HG02981 (cell line): ENCODE measurements around the gene ETHE1.

Source experiments
- ATAC-seq: cut with Tn5 transposase; IDR thresholded peaks from one replicate; pipeline ENCODE4 v1.9.1; 2021; ENCODE audit warnings: mild to moderate bottlenecking, moderate library complexity; ENCODE audit not compliant: unreplicated experiment

Gene ETHE1

GRCh38 chr19:43467276-43467675 lies 59.7 kb downstream of the ETHE1 start:
- no peak for ATAC-seq

- ATAC-seq = no peak
Measured at GRCh38 chr19:43466793-43467192, 60.2 kb downstream of the ETHE1 start.

GRCh38 chr19:43465468-43466120 lies 61.4 kb downstream of the ETHE1 start, which contains the start of gene LYPD3:
TSS of gene LYPD3 (minus strand) at chr19:43465608. CDS start at chr19:43465571, 37 bp downstream.
- no peak for ATAC-seq

- ATAC-seq = peak; percentile 33
Measured at GRCh38 chr19:43464134-43464775, 62.7 kb downstream of the ETHE1 start.

- ATAC-seq = peak; percentile 87
Measured at GRCh38 chr19:43463381-43464133, 63.4 kb downstream of the ETHE1 start.

GRCh38 chr19:43462785-43463380 lies 64.1 kb downstream of the ETHE1 start:
- no peak for ATAC-seq

GRCh38 chr19:43462383-43462782 lies 64.6 kb downstream of the ETHE1 start:
- no peak for ATAC-seq

GRCh38 chr19:43461303-43461702 lies 65.7 kb downstream of the ETHE1 start:
- no peak for ATAC-seq

GRCh38 chr19:43460362-43461016 lies 66.5 kb downstream of the ETHE1 start:
- ATAC-seq = no peak

- no peak for ATAC-seq
Measured at GRCh38 chr19:43457809-43458208, 69.2 kb downstream of the ETHE1 start.
